ENCODE measurements around the gene TJP3.
"Not testable (repeated sequence)": the region's sequence is repeated elsewhere in the genome, so short reads cannot be mapped to it uniquely, and the experiment has no call there.

Gene TJP3

DNA sequence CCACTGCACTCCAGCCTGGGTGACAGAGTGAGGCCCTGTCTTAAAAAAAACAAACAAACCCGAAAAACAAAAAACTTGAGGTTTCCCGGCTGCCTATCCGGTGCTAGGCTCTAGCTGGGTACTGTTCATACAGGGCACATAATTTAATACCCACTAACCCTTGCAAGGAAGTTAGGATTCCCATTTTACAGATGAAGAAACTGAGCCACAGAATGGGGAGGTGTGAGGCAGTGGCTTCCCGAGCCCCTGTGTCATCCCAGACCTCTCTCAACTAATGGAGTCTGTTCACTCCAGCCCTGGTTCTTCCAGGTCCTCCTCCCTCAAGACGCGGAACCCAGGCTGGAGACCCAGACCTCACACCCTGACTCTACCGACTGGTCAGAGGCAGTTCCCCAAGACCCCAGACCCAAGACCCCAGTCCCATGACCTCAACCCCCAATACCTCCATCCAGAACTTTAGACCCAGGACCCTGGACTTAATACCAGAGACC lies 52.7 kb downstream of the TJP3 start:
- DNase-seq (ENCODE audit: low read depth): no peak
- peak overlapping the region; percentile 78 for H3K4me3 ChIP-seq (ENCODE audit: low read depth, low read length)
- no peak for TF ChIP-seq CTCF (IDR thresholded peaks at IDR 0.05; ENCODE audit: control insufficient read depth, extremely low read depth, insufficient read depth)

DNA sequence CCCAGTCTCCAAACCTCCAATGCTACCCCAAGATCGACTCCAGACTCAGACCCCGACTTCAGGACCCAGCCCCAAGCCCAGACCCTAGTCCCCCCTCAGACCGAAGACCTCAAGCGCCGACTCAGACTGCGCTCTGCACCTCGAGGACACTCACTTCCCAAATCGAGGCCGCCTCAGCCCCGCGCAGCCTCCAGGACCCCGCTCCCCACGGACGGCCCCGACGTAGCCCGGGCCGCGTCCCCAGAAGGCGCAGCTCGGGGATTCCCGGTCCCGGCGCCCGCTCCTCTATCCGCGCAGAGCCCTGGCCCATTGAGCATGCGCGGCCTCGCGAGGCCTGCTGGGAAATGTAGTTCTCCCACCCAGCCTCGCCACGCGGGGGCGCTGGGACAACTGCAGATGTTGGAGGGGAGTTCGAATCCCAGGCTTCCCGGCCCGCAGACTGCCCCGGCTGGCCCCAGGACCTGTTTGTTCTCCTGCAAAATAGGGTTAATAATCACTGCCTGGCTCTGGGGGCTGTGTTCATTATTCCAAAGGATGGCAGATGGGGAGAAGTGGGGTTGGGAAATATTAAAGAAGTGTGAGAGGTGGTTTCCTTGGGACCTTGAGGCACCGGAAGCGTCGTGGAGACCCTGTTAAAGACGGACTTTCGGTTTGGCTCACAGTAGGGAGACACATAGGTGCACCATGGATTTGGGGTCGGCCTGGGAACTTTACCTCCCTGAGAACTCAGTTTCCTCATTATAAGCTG lies 53.4 kb downstream of the TJP3 start, which contains the start of gene APBA3:
Gene APBA3 (minus strand): TSS at position 311 of the 748 bp plus-strand sequence. CDS start 1,428 bp downstream, outside the sequence.
- H3K4me3 ChIP-seq (ENCODE audit: low read depth, low read length): peak within 1 kb of the TSS; percentile 78
- TF ChIP-seq CTCF (IDR thresholded peaks at IDR 0.05; ENCODE audit: control insufficient read depth, extremely low read depth, insufficient read depth): peak; percentile 94

DNA sequence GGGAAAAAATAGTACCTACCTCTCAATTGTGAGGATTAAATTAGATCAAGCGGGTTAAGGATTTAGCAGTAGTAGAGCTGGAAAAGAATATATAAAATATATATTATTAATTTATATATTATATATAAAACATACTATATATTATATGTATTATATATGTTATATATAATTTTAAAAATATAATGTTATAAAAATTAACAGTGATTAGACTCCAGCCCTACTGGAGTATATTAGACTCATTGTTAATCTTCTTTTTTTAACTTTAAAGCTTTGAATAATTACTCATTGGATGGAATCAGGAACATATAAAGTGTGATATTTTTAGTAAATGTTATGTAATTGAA lies 53.9 kb downstream of the TJP3 start:
- DNase-seq (ENCODE audit: low read depth): no peak
- H3K4me3 ChIP-seq (ENCODE audit: low read depth, low read length): peak overlapping the region; percentile 70
- TF ChIP-seq CTCF (IDR thresholded peaks at IDR 0.05; ENCODE audit: control insufficient read depth, extremely low read depth, insufficient read depth): no peak

More for the DNA sequence above, 53.4 kb downstream of the TJP3 start, which contains the start of gene APBA3:
- peak; percentile 39 for DNase-seq (ENCODE audit: low read depth)

DNA sequence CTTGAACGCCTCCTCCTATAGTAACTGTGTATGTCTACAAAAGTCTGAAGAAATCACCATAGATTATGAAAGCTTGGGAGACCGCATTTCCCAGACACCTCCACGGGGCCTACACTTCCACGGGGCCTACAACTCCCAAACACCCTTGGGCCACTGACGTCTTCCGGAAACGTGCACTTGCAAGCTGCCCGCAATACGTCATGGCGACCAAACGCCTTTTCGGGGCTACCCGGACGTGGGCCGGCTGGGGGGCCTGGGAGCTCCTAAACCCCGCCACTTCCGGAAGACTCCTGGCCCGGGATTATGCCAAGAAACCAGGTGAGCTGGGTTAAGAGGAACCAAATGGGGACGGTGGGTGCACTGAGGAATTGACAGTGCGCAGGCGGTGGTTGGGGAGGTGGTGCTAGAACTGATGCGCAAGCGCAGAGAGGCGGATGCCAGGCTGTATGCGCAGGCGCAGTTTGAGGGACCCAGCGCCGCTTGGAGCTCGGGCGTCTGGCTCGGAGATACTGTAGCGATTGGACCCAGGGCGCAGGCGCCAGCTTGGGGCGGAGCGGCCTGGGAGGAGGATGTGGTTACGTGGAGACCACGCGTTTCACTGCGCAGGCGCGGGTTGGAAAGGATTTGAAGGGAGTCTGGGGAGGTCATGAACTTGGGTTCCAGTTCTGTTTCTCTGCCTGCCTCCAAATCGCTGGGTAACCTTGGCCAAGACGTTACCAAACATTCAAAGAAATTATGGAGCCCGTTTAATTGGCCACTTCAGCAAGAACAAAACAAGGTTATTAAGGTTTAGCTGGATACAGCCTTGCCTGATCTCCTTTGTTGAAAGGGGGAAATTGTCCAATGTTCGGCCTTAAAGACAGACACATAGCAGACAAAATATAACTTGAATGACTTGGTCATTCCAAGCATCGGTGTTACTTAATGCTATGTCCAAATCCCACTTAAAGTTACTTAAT lies 54.6 kb downstream of the TJP3 start, which contains the start of gene MRPL54:
Gene MRPL54 (plus strand): TSS at position 182 of the 959 bp plus-strand sequence. CDS start 19 bp downstream, at position 201.
- DNase-seq (ENCODE audit: low read depth): peak; percentile 97
- TF ChIP-seq CTCF (IDR thresholded peaks at IDR 0.05; ENCODE audit: control insufficient read depth, extremely low read depth, insufficient read depth): no peak
- peak within 1 kb of the TSS; percentile 78 for H3K4me3 ChIP-seq (ENCODE audit: low read depth, low read length)

DNA sequence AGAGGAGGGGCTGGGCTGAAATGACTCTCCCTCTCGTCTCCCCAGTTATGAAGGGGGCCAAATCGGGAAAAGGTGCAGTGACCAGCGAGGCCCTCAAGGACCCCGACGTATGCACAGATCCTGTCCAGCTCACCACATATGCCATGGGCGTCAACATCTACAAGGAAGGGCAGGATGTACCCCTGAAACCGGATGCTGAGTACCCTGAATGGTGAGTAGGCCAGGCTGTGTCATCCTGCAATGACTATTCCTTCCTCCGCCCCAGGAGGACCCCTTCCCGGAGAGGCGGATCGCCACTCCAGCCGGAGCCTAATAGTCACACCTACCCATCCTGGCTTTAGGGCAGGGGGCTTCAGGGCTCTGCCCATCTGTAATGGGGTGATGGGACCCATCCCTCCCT lies 56.9 kb downstream of the TJP3 start:
- no peak for TF ChIP-seq CTCF (IDR thresholded peaks at IDR 0.05; ENCODE audit: control insufficient read depth, extremely low read depth, insufficient read depth)
- H3K4me3 ChIP-seq (ENCODE audit: low read depth, low read length): no peak overlapping the region
- no peak for DNase-seq (ENCODE audit: low read depth)

DNA sequence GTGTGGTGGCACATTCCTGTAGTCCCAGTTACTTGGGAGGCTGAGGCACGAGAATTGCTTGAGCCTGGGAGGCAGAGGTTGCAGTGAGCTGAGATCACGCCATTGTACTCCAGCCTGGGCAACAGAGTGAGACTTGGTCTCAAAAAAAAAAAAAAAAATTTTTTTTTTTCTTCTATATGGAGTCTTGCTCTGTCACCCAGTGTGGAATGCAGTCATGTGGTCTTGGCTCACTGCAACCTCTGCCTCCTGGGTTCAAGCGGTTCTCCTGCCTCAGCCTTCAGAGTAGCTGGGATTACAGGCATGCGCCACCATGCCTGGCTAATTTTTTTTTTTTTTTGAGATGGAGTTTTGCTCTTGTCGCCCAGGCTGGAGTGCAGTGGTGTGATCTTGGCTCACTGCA lies 57.6 kb downstream of the TJP3 start:
- DNase-seq (ENCODE audit: low read depth); H3K4me3 ChIP-seq (ENCODE audit: low read depth, low read length): not testable (repeated sequence)

- H3K4me3 ChIP-seq (ENCODE audit: low read depth, low read length): no peak overlapping the region
- DNase-seq (ENCODE audit: low read depth): no peak
- no peak for TF ChIP-seq CTCF (IDR thresholded peaks at IDR 0.05; ENCODE audit: control insufficient read depth, extremely low read depth, insufficient read depth)
Measured at GRCh38 chr19:3766520-3766919, 58.3 kb downstream of the TJP3 start.
